GM12892 (cell line): Measurements from ENCODE around the gene TRIM33.

Source experiments
- POLR2A ChIP-seq: IDR thresholded peaks from 2 replicates; pipeline ENCODE4 v1.6.1; 2011; ENCODE audit warnings: low read depth, low read length, control low read depth
- POLR2AphosphoS5 ChIP-seq: IDR thresholded peaks from 2 replicates; pipeline ENCODE4 v1.6.1; 2011; ENCODE audit warnings: low read depth, low read length, control low read depth
- TAF1 ChIP-seq: IDR thresholded peaks from 2 replicates; pipeline ENCODE4 v1.6.1; 2011; ENCODE audit warnings: low read depth, mild to moderate bottlenecking, control low read depth, low read length, borderline replicate concordance

DNA sequence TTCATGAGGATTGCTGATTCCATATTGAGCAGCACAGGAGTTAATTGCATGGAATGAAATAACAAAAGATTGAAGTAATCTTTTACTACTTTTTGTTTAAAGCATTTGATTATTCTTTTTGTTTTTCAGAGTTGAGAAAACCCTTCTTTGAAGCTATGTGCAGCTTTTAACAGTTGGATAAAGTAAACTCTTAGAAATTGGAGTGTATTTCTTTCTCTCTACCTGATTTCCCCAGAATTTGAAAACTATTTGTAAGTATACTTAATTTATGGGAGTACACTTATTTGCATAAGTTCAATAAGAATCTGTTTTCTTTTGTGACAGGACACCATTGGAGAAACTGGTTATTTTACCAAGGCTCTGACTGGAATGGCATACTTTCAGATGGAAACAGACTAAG lies 133.6 kb downstream of the TRIM33 start:
- TF ChIP-seq POLR2AphosphoS5 (no peak), TAF1 (no peak), POLR2A (no peak)
